Activated CD4-positive, alpha-beta T cell treated with anti-CD3 and anti-CD28 coated beads, Interleukin-2, amount 10 ng/mL, durations not matched to agents 7 days and 5 days (primary cell): Measurements from ENCODE around the gene DLEC1. TPM values are rescaled to one million over a fixed set of nuclear protein-coding genes. Genes with fewer than 3 reads are reported as not detected.
A peak's percentile ranks its signal among the peaks of the same experiment; 100 is the strongest.

Experiments
- CTCF ChIA-PET: fragments of 350-600 bp; sonication (Branson Sonifier 250); formaldehyde crosslinking; loops from one replicate; lab custom pipeline; 2021; ENCODE audit warnings: antibody characterized with exemption; lab: Charles Lee
- POLR2A ChIA-PET: fragments of 350-600 bp; sonication (Branson Sonifier 250); formaldehyde crosslinking; loops from one replicate; lab custom pipeline; 2021; ENCODE audit warnings: antibody characterized with exemption; lab: Charles Lee
- DNase-seq: peaks from one replicate; pipeline ENCODE4 v3.0.0-alpha.2; 2020
- H3K27ac Mint-ChIP-seq: one replicate; pipeline ENCODE4 v1.8.0; 2021; ENCODE audit warnings: mild to moderate bottlenecking, moderate library complexity, mixed read lengths
- H3K27me3 Mint-ChIP-seq: one replicate; pipeline ENCODE4 v1.8.0; 2021; ENCODE audit warnings: mixed read lengths
- H3K36me3 Mint-ChIP-seq: one replicate; pipeline ENCODE4 v1.8.0; 2021; ENCODE audit warnings: low read depth, mixed read lengths
- H3K4me1 Mint-ChIP-seq: one replicate; pipeline ENCODE4 v1.8.0; 2021; ENCODE audit warnings: mixed read lengths
- H3K4me3 Mint-ChIP-seq: one replicate; pipeline ENCODE4 v1.8.0; 2021; ENCODE audit warnings: mild to moderate bottlenecking, moderate library complexity, mixed read lengths
- H3K9me3 Mint-ChIP-seq: one replicate; pipeline ENCODE4 v1.8.0; 2021; ENCODE audit warnings: mixed read lengths
- total RNA-seq, 2 experiments: library from RNA; stranded (reverse); gene quantifications; one replicate each; pipeline ENCODE4 v1.2.3, GENCODE V29; 2021

Gene DLEC1
- total RNA-seq, 2 experiments from 2014 or later = 1.4 to 2.3 TPM

DNA sequence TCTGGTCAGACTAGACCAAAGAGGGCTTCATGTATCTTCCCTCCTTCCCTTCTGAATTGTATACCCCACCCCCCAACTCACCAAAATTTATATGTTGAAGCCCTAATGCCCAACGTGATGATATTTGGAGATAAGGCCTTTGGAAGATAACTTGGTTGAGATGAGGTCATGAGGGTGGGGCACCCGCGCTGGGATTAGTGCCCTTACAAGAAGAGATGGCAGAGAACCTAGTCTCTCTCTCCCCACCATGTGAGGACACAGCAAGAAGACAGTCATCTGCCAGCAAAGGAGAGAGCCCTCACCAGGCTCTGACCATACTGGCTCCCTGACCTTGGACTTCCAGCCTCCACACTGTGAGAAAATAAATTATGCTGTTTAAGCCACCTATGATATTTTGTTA lies 23.0 kb upstream of the DLEC1 start:
- peaks cover 33% of the 10 kb centered on the region for H3K36me3 Mint-ChIP-seq
- POLR2A ChIA-PET = no interaction called here
- H3K4me1 Mint-ChIP-seq = no peaks in the 10 kb centered on the region
- CTCF ChIA-PET = no interaction called here
- no peaks in the 10 kb centered on the region for H3K27me3 Mint-ChIP-seq
- peaks cover 6% of the 10 kb centered on the region for H3K9me3 Mint-ChIP-seq
- H3K27ac Mint-ChIP-seq = no peak overlapping the region
- no peak overlapping the region for H3K4me3 Mint-ChIP-seq
- no peak for DNase-seq

DNA sequence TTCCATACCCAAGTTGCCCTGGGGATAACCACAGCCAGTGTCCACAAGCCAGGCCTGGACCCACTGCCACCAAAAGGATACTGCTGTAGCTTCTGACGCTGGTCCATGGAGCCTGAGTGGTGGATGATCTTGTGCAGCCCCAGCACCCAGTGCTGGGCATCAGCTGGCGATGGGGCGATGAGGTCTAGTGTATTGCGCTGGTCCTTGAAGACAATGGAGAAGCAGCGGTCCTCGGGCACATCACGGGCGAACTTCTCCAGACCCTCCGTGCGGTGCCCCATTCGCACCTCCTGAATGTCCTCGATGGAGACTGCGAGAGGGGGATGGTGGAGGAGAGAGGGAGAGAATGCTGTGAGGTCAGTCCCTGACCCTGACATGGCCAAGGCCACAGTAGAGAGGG lies 22.6 kb upstream of the DLEC1 start:
- CTCF ChIA-PET = interaction anchor here (0.7 kb wide), 1 partner anchor 36 kb away, joined by 3 read pairs; no protein-coding TSS in a partner anchor
- H3K27ac Mint-ChIP-seq = no peak overlapping the region
- POLR2A ChIA-PET = no interaction called here

DNA sequence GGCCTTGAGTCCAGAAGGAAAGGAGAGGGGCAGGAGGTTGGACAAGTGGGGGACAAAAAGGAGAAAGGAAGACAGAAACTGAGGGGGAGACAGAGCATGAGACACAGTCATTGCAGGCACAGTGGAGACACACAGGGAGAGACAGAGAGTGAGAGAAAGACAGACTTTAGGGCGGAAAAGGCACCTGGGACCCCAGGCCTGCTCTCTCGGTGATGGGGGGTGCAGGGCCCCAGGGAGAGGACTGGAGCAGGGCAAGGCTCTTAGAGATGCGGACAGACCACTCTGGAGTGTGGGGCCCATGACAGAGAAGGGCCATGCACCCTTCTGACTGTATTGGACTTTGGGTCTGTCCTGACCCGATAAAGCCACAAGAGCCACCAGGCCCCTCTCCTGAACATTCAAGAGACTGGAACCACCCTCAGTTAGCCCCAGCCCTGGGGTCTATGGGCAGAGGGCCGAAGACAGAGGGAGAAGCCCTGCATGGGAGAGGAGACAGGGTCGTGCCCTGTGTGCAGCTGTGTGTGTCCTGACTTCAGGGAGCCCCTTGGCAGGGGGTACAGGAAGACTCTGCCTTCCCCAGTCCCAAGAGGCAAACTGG lies 22.1 kb upstream of the DLEC1 start:
- POLR2A ChIA-PET = no interaction called here
- no peak for DNase-seq
- Mint-ChIP-seq H3K36me3 (peaks cover 33% of the 10 kb centered on the region), H3K4me3 (no peak overlapping the region), H3K4me1 (peaks cover 5% of the 10 kb centered on the region), H3K27ac (peak overlapping the region; percentile 9), H3K27me3 (no peaks in the 10 kb centered on the region), H3K9me3 (peaks cover 6% of the 10 kb centered on the region)
- CTCF ChIA-PET = interaction anchor here (0.7 kb wide), 1 partner anchor 37 kb away, joined by 3 read pairs; no protein-coding TSS in a partner anchor

More for the DNA sequence above, 22.6 kb upstream of the DLEC1 start:
- Mint-ChIP-seq H3K4me1 (no peaks in the 10 kb centered on the region), H3K4me3 (no peak overlapping the region), H3K36me3 (peaks cover 33% of the 10 kb centered on the region), H3K9me3 (peaks cover 6% of the 10 kb centered on the region), H3K27me3 (no peaks in the 10 kb centered on the region)
- DNase-seq = no peak

DNA sequence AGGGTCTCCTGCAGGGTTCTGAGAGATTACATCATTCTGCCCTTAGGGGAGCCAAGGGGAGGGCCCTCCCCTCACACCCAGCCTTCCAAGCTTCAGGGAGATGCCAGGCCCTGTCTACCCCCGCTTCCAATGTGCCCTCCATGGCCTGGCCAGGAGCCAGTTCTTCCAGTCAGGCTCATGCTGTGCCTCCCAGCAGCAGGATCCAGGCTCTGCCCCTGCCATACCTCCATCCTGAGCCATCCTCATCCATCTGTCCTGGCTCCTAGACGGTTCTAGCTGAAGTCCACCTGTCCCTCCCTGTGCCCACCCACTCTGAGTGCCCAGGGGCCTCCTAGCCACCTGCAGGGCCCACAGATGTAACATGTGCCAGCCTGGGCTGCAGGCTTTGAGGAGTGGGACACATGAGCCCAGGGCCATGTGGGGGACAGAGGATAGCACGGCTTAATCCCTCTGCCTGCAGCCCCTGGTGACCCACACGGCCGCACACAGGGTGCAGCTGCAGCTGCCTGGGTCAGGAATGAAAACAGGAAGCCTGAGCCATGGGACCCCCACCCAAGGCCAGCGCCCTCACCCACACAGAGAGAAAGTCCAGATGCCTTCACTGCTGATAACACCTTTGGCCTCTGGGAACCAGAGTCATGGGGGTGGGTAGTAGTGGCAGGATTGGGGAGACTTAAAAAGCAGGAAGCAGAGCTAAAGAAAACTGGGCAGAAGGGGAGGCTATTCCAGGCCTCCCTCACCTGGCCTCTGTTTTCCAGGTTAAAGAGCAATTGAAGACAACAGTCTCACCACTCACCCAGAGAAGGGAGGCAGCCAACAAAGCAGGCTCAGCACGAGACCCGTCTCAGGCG lies 21.3 kb upstream of the DLEC1 start:
- ChIA-PET POLR2A (no interaction called here), CTCF (no interaction called here)
- Mint-ChIP-seq H3K36me3 (peaks cover 33% of the 10 kb centered on the region), H3K9me3 (peaks cover 6% of the 10 kb centered on the region), H3K27me3 (no peaks in the 10 kb centered on the region), H3K27ac (no peak overlapping the region), H3K4me1 (peaks cover 13% of the 10 kb centered on the region), H3K4me3 (no peak overlapping the region)
- DNase-seq = no peak

GRCh38 chr3:38018296-38019266 lies 20.4 kb upstream of the DLEC1 start:
- DNase-seq = no peak
- ChIA-PET POLR2A (no interaction called here), CTCF (no interaction called here)
- no peaks in the 10 kb centered on the region for H3K27me3 Mint-ChIP-seq
- no peak overlapping the region for H3K27ac Mint-ChIP-seq
- peaks cover 33% of the 10 kb centered on the region for H3K36me3 Mint-ChIP-seq
- H3K4me3 Mint-ChIP-seq = no peak overlapping the region
- H3K9me3 Mint-ChIP-seq = peaks cover 6% of the 10 kb centered on the region
- peaks cover 22% of the 10 kb centered on the region for H3K4me1 Mint-ChIP-seq

- Mint-ChIP-seq H3K4me3 (no peak overlapping the region), H3K4me1 (peaks cover 26% of the 10 kb centered on the region), H3K9me3 (peaks cover 6% of the 10 kb centered on the region), H3K27ac (no peak overlapping the region), H3K27me3 (no peaks in the 10 kb centered on the region), H3K36me3 (peaks cover 25% of the 10 kb centered on the region)
- CTCF ChIA-PET = interaction anchor here (1.0 to 1.9 kb wide), 7 partner anchors 11 to 40 kb away, joined by 3 to 7 read pairs (median 3); no protein-coding TSS in a partner anchor
- POLR2A ChIA-PET = no interaction called here
- DNase-seq = no peak
Observed at GRCh38 chr3:38019658-38020341, 19.2 kb upstream of the DLEC1 start.

DNA sequence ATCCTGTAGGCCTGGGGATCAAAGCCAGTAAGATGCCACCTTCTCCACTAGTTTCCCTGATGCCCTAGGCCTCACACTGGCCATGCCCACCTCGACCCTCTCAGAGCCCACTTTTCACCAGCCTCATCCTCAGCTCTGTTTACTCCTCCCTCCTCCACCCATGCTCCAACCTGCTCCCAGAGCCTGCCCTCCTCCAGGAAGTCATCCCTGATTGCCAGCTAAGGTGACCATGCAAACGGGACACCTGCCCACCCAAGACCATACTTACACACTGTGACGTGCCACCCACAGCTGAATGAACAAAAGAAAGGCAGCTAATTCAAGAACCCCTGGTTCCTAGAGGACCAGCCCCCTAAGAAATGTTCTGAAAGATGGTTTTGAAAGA lies 18.7 kb upstream of the DLEC1 start:
- peaks cover 29% of the 10 kb centered on the region for H3K4me1 Mint-ChIP-seq
- H3K4me3 Mint-ChIP-seq = no peak overlapping the region
- DNase-seq = no peak
- ChIA-PET POLR2A (no interaction called here), CTCF (interaction anchor here (1.0 to 2.0 kb wide), 8 partner anchors 9 to 41 kb away, joined by 3 to 7 read pairs (median 4); no protein-coding TSS in a partner anchor)
- peaks cover 20% of the 10 kb centered on the region for H3K36me3 Mint-ChIP-seq
- no peaks in the 10 kb centered on the region for H3K27me3 Mint-ChIP-seq
- peaks cover 6% of the 10 kb centered on the region for H3K9me3 Mint-ChIP-seq
- no peak overlapping the region for H3K27ac Mint-ChIP-seq

DNA sequence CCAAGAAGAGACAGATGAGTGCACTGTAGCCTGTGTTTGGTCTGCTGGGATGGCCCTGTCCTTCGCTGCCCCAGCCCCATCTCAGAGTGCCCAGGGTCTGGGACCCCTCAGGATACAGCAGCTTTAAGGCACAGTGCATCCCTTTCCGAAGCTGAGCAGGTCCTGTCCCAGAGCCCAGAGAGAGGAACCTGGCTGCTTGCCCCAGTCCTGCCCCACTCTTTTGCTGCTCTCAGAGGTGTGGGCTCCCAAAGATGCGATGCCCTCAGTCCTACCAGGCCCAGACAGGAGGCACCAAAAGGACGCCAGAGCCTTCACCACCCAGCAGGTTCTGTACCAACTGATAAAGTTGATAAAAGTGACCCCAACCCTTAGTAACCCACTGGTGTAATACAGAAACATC lies 17.8 kb upstream of the DLEC1 start:
- DNase-seq = no peak
- Mint-ChIP-seq H3K9me3 (peaks cover 6% of the 10 kb centered on the region), H3K27me3 (no peaks in the 10 kb centered on the region), H3K4me1 (peaks cover 35% of the 10 kb centered on the region), H3K36me3 (peaks cover 14% of the 10 kb centered on the region), H3K27ac (no peak overlapping the region), H3K4me3 (no peak overlapping the region)
- ChIA-PET POLR2A (no interaction called here), CTCF (interaction anchor here (1.4 to 2.0 kb wide), 5 partner anchors 10 to 18 kb away, joined by 3 to 8 read pairs (median 4); no protein-coding TSS in a partner anchor)

DNA sequence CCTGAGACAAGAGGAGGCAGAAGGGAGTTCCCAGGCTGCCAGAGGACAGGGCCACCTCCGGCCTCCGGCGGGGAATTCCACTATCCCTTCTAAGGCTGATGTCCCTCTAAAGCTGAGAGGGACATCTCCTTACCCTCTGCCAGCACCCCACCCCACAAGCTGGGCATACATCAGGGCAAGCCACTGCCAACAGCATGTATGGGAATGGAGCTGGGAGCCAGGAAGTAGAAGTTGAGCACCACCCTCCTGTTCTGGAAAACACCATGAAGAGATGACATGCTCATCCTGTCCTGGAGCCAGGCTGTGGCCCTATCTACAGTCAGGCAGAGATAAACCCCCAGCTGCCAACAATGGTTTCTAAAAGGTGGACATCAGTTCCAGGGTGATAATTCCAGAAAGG lies 16.7 kb upstream of the DLEC1 start:
- H3K4me1 Mint-ChIP-seq = peaks cover 35% of the 10 kb centered on the region
- H3K9me3 Mint-ChIP-seq = no peaks in the 10 kb centered on the region
- peaks cover 6% of the 10 kb centered on the region for H3K36me3 Mint-ChIP-seq
- H3K4me3 Mint-ChIP-seq = no peak overlapping the region
- ChIA-PET CTCF (interaction anchor here (1.4 to 2.0 kb wide), 3 partner anchors 11 to 19 kb away, joined by 3 to 8 read pairs (median 4); no protein-coding TSS in a partner anchor), POLR2A (no interaction called here)
- no peak overlapping the region for H3K27ac Mint-ChIP-seq
- no peak for DNase-seq
- H3K27me3 Mint-ChIP-seq = peaks cover under 1% of the 10 kb centered on the region

DNA sequence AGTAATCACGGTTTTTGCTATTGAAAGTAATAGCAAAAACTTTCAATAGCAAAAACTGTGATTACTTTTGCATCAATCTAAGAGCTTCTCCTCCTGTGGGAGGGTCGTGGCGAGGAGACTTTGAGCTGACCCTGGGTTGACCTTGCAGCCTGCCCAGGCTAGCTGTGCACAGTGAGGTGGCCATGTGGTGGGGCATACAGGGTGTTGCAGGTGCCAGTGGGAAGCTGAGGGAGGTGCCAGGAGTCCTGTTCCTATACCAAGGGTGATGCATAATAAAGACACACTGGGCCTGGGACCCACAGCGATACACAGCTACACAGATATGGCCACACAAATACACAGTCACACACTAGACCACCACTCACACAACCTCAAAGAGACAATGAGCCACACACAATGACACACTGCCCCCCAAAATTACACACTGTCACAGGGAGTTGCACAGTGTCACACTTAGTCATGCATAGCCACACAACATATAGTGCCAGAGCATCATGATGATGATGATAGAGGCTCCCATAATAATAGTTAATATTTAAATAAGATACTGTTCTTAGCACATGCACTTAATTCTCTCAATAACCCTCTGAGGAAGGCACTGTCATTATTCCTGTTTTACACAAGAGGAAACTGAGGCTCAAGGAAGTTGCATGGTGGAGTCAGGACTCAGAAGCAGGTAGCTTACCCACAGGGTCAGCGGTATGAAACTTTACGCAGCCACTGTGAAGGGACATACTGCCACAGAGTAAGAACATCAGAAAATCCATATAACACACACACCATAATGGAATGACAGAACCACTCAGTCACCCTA lies 15.9 kb upstream of the DLEC1 start:
- POLR2A ChIA-PET = no interaction called here
- DNase-seq = no peak
- Mint-ChIP-seq H3K4me3 (peak overlapping the region; percentile 88), H3K4me1 (peaks cover 35% of the 10 kb centered on the region), H3K36me3 (peaks cover 6% of the 10 kb centered on the region), H3K9me3 (no peaks in the 10 kb centered on the region), H3K27me3 (peaks cover 9% of the 10 kb centered on the region), H3K27ac (peak overlapping the region; percentile 98)
- CTCF ChIA-PET = interaction anchor here (1.9 kb wide), 1 partner anchor 20 kb away, joined by 8 read pairs; no protein-coding TSS in a partner anchor

DNA sequence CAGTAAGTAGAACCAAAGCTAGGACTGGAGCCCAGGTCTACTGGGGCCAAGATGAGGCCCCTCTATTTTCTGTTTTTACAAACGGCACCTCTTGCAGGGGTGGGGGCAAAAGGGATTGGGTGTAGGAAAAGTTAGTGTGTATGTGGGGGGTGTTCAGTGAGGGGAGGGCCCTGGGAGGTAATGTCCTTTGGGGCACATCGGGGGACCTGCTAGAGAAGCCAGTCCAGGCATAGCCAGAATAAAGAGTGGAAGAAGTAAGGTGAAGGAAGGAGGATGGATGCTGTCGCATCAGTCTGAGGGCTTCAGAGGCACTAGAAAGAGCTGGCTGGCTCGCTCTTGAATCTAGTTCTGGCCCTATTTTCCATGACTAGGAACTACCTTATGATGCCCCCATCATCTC lies 12.2 kb upstream of the DLEC1 start:
- Mint-ChIP-seq H3K36me3 (peaks cover 5% of the 10 kb centered on the region), H3K27me3 (peaks cover 27% of the 10 kb centered on the region), H3K27ac (no peak overlapping the region), H3K9me3 (no peaks in the 10 kb centered on the region), H3K4me3 (no peak overlapping the region), H3K4me1 (peaks cover 47% of the 10 kb centered on the region)
- ChIA-PET CTCF (interaction anchor here (1.0 to 1.1 kb wide), 2 partner anchors 25 to 32 kb away, joined by 3 read pairs; no protein-coding TSS in a partner anchor), POLR2A (no interaction called here)
- DNase-seq = no peak
